Stimulated activated CD4-positive, alpha-beta T cell treated with anti-CD3 and anti-CD28 coated beads, Interleukin-2, amount 100 ng/mL, for 24 hours (primary cell): ENCODE measurements around the gene IMMP2L.
"Not testable (repeated sequence)": the region's sequence is repeated elsewhere in the genome, so short reads cannot be mapped to it uniquely, and the experiment has no call there.

Experiments
- DNase-seq, 2 donors: peaks; one replicate each; pipeline ENCODE4 v3.0.0-alpha.2; 2020

Gene IMMP2L

DNA sequence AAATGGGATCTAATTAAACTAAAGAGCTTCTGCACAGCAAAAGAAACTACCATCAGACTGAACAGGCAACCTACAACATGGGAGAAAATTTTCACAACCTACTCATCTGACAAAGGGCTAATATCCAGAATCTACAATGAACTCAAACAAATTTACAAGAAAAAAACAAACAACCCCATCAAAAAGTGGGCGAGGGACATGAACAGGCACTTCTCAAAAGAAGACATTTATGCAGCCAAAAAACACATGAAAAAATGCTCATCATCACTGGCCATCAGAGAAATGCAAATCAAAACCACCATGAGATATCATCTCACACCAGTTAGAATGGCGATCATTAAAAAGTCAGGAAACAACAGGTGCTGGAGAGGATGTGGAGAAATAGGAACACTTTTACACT is 111.6 kb downstream of the IMMP2L start:
- not testable (repeated sequence) for DNase-seq

DNA sequence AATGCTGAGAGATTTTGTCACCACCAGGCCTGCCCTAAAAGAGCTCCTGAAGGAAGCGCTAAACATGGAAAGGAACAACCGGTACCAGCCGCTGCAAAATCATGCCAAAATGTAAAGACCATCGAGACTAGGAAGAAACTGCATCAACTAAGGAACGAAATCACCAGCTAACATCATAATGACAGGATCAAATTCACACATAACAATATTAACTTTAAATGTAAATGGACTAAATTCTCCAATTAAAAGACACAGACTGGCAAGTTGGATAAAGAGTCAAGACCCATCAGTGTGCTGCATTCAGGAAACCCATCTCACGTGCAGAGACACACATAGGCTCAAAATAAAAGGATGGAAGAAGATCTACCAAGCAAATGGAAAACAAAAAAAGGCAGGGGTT is 114.8 kb downstream of the IMMP2L start:
- not testable (repeated sequence) for DNase-seq

DNA sequence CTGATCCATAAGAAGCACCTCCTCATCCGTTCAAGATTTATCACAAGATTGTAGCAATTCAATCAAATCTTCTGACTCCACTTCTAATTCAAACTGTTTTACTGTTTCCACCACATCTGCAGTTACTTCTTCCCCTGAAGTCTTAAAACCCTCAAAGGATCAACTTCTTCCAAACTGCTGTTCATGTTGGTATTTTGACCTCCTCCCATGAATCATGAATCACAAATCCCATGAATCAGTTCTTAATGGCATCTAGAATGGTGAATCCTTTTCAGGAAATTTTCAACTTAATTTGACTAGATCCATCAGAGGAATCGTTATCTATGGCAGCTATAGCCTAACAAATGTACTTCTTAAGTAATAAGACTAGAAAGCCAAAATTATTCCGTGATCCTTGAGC is 122.3 kb downstream of the IMMP2L start:
- DNase-seq, result no peak

DNA sequence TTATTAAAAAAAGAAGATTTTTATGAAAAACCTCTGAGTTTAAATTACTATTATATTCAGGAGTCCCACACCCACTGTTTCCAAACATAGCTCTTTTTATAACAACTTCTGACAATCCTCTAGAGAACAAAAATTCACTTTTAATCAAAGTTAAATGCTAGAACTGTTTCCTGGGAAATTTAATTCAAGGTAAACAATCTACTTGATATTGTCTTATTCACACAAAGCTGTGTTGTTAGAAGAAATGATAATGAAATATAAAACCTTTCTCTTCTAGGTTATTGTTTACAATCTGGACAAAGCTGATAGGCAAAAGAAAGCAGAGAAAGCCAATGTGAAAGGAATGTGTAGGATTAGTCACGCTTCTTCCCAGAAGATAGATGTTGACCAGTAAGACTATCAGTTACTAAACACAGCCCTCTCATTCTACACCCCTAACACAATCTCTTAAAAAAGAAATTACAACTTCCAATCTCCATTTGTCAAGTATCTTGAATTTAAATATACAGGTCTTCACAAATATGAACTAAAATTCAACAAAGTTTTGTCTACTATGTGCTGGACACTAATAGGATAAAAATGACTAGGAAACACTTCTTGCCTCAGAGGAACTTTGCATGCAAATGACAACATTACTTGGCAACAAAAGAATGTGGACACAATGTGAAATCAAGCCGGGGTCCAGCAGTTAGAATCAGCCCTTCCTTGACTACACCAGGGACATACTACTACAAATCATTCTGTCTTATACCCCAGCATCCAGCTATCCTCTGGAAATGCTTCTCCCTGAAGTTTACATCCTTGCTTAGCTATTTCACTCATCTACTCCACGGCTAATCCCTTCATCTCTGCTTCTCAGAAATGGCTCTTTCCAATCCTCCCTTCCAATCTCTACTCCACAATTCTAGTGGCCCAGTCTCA is 123.7 kb downstream of the IMMP2L start:
- no peak for DNase-seq

DNA sequence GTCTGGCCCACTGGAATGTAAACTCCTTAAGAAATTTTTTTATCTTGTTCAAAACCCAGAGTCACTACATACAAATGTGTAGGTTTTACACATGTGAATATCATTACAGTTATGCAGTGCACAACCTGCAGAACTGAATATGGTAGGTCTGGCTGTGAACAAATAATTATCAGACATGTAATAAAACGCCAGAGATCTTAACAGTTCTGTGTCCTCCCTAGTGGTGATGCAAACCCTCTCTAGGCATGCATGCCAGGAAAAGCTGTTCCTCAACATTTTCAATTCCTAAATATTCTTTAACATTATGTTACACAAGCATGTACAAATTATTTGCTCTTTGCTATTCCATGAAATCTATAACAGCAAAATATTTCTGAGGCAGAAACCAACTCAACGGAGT is 124.6 kb downstream of the IMMP2L start:
- no peak for DNase-seq

DNA sequence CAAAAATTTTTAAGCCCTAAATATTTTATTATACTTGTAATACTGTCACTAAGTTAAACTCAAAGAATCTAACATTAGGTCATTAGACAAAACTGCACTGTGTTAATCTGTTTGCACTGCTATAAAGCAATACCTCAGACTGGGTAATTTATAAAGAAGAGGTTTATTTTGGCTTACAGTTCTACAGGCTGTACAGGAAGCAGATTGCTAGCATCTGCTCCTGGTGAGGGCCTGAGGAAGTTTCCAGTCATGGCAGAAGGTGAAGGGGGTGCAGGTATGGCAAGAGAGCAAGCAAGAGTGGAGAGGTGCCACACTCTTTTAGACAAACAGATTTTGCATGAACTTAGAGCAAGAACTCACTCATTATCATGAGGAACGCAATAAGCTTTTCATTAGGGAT is 125.7 kb downstream of the IMMP2L start:
- no peak for DNase-seq

DNA sequence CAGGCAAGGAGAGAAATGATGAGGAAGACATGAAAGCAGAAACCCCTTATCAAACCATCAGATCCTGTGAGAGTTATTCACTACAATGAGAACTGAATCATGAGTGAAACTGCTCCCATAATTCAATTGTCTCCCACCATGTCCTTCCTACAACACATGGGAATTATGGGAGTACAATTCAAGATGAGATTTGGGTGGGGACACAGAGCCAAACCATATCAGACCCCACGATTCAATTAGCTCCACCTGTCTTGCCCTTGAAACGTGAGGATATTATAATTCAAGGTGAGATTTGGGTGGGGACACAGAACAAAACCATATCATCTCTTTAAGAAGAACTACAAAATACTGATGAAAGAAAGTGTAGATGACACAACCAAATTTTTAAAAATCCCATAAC is 128.9 kb downstream of the IMMP2L start:
- no peak for DNase-seq

DNA sequence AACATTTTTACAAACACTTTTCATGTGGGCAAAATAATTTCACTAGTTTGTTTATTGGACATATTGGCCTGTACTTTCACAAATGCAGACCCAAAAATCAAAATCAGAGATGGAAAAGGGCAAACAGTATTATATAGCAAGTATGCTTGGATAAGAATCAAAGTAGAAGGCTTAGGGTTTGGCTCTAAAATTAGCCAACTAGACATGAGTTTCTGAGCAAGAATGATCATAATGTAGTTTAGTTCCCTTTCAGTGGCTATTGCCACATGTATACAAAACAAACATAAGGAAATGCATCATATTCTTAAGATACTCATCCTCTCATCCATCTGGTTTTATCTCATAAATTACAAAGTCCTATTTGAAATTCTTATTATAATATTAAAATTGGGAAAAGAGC is 132.5 kb downstream of the IMMP2L start:
- DNase-seq, result no peak

DNA sequence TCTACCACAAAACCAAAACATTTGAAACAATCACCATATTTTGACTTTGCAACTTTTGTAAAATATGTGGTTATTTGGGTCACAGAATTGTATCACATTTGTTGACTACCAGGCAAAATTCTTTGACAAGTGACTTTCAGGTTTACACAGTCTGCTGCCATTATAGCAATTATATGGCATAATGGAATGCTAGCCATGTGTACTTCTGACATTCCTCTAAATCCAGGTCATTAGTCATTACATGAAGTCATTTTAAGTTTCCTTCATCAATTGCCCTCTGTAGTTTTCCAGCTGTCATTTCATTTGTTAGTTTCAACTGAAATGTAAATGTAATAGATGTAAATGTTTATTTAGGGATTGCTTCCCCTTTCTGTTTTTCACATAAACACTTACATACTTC is 137.5 kb downstream of the IMMP2L start:
- no peak for DNase-seq

DNA sequence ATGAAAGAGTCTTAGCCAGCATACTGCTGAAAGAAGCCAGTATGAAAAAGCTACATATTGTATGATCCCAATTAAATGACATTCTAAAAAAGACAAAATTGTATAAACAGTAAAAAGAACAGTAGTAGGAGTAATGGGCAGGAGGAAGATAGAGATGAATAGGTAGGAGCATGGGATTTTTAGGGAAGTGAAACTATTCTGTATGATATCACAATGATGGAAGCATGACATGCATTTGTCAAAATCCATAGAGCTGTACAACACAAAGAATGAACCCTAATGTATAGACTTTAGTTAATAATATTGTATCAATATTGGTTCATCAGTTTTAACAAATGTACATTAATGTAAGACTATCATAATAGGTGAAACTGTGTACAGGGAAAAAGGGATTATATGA is 147.9 kb downstream of the IMMP2L start:
- DNase-seq, result no peak

DNA sequence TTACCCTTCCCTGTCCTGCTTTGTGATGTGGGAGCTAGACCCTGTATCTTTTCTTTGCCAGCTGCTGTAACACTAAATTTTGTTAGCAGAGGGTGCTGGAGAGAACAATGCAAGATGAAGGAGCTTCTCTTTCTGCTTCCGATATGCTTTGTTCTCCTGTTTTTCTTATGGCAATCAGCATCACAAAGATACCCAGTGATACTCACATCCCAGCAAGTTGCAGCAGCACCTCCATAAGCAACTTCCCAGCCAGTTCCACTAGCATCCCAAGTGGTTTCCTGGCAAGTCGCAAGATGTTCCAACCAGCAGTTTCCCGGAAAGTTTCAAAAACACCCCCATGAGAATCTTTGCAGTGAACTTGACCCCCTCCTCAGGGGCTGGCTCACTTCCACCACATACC is 148.6 kb downstream of the IMMP2L start:
- DNase-seq, result no peak

DNA sequence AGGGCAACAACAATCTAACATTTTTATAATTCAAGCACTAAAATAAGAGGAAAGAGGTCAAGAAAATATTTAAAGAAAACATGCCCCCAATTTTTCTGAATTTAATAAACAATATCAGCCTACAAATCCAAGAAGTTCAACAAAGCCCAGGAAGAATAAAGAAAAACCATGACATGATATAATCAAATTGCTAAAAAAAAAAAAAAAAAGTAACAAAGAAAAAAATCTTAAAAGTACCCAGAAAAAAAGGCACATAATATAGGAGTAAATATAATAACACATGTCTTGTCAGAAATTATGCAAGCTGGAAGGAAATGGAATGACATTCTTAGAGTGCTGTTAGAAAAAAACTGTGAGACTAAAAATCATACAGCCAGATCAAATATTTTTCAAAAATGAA is 151.4 kb downstream of the IMMP2L start:
- no peak for DNase-seq

DNA sequence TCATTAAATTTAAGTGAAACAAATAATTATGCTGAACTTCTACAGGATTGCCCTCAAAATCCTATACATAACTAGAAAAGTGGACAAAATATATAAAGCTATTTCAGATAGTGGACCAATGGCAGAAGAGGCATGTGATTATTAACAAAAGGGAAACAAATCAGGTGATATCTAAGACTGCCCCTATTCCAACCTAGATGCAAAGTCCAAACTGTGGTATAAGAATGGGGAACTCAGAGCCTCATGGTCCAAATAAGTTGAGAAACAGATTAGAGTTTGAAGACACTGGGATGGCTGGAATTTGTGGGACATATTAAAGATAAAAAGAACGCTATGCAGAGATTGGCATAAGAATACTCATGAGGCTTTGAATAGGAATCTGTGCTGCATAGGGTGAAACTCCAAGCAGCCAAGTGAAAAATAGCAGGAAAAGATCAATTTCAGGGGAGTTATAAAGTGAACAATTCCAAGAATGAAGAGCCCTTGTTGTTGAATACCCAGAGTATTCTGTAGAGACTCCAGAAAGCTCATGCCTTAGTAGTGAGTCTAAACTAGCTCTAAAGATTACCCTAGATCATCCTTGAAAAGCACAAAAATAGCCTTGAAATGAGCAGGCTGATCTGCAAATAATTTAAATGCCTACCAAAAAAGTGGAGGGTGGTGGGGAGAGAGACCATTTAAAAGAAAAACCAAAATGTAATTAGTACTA is 152.4 kb downstream of the IMMP2L start:
- DNase-seq, result no peak

DNA sequence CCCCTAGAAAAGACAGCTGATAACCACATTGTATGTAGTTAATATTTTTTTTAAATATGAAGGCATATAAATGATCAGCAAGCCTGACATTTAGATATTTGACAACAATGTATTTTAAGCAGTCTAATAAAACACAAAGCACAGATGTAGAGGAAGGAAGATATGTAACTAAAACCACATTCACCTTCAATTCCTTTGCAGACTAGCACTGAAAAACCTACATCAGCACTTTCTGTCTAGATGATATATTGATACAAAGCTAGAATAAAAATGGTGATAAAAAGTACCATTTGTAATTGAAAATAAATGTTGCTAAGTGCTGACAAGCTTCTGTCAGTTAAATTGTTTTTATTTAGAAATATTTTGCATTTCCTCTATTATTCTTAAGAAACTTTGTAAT is 153.6 kb downstream of the IMMP2L start:
- DNase-seq, result no peak

DNA sequence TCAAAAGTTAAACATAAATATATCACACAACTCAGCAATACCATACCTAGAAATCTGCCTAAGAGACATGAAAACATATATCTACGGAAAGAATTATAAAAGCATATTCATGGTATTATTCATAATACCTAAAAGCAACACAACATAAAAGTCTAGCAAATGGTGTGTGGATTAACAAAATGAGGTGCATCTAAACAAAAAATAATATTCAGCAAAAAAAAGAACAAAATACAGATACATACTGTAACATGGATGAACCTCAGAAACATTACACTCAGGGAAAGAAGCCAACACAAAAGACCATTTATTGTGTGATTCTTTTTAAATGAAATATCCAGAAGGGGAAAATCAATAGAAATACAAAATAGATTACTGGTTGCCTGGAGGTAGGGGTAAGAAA is 155.0 kb downstream of the IMMP2L start:
- DNase-seq, result no peak

DNA sequence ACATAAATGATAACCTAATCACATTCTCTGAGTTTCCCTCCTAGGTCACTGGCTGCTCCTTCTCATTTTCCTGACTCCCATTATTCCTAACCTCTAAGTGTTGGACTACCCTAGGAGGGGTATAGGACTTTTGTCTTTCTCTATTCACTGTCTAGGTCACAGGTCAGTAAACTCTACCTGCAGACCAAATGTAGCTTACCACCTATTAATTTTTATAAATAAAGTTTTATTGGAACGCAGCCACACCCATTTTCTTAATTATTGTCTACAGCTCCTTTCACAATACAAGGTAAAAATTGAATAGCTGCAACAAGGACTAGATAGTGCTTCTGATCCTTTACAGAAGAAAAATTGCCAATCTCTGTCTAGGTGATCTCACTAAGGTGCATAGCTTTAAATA is 156.7 kb downstream of the IMMP2L start:
- no peak for DNase-seq

DNA sequence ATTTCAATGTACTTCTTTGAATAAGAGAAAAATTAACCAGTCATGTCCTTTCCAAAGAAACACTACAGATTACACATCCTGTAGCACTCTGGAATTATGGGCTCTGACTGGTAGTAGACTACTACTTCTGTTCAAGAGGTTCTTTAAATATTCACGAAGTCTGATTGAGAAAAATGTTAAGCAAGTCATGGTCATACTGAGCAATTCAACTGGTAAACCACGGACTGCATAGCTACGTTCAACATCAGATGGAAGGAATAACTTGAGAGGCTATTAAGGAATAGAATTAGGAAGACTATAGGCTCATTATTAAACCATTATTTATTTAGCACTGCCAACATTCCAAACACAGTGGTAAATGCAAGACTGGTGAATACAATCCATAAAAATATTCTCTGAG is 160.8 kb downstream of the IMMP2L start:
- no peak for DNase-seq

DNA sequence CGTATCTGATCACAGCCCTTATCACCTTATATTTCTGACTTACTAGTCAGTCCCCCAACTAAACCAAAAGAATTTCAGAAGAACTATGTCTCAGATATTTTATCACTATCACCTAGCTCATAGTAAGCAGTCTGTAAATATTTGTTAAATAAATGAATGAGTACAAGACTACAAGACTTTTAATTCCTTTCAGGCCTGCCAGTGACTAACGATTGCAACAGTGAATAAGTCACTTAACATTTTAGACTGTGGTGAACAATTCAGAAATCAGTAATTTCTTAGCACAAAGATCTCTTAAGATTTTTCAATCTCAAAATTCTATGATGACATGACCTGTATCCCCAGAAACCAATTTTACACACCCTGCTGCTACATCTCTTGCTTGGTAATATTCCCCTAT is 162.2 kb downstream of the IMMP2L start:
- DNase-seq, result no peak

DNA sequence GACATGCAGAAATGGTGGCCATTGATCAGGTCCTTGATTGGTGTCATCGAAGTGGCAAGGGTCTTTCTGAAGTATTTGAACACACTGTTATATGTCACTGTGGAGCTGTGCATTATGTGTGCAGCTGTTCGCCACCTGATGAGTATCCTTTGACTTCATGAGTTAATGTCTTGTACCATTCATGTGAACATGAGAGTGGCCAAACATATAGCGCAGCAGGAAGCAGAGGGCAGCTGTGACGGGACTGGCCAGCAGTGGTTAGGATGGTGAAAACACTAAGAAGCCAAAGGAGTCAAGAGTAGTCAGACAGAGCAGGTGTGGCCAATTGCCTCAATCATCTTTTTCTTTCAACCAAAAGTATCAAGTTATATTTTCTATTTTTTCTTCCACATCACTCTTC is 167.4 kb downstream of the IMMP2L start:
- no peak for DNase-seq

DNA sequence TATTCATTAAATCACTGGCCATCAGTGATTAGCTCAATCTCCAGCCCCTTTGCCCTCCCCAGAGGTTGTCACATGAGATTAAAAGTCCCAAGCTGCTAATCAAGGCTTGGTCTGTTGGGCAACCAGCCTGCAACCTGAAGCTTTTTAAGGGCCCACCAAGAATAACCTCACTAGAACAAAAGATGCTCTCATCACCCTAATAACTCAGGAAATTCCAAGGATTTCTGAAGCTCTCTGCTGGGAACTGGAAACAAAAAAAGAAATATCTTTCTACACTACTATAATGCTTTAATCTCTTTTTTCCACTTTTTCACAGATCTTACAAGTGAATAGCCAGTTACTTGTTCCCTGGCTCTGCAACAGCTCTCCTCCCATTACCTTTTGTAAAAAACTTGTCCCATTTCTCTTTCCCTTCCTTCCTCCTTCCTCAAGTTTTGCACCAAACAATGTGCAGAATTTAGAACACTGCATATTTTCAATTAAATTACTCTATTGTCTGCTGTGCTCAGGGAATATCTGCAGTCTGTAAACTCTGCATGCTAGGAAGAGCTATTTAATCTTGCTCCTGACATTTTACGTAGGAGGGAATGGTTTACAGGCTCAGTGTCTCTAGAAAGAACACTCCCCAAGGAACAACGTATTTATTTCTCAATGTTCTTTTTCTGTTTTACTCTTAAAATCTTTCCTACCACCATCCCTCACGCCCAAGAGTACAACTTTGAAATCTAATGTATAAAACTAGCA is 169.1 kb downstream of the IMMP2L start:
- DNase-seq, result no peak

DNA sequence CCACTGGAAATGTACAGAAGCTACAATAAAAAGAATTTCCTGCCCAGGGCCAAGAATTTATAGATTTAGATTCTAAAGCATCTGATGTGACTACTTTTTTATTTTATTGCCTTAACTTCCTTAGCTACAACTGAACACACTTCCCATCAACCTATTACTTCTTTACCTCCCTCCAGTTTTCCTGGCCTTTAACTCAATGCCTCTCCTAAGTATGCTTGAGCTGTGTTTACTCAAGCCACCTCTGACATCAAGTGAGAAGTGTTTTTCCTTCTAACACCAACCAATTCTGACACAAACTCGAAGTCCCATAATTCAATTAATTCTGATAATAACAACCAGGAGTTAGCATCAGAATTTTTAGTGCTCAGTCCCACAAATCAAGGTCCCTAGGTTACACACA is 170.0 kb downstream of the IMMP2L start:
- DNase-seq, result no peak

DNA sequence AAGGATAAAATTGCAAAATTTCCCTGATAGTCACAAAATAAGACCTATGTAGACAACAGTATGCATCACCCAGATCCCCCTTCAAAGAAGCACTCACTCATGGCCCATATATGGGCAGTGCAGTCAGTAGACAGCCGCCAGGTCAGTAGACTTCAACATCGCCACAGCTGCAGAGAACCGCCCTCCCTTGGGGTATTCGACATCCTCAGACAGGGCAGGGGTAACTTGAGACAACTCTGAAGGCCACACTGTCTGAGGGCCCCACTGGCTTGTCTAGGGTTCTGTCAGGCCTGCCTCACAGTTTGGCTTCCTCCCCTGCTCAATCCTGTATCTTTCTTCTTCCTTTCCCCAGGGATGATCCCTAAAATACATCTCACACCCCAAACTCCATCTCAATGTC is 172.3 kb downstream of the IMMP2L start:
- no peak for DNase-seq

DNA sequence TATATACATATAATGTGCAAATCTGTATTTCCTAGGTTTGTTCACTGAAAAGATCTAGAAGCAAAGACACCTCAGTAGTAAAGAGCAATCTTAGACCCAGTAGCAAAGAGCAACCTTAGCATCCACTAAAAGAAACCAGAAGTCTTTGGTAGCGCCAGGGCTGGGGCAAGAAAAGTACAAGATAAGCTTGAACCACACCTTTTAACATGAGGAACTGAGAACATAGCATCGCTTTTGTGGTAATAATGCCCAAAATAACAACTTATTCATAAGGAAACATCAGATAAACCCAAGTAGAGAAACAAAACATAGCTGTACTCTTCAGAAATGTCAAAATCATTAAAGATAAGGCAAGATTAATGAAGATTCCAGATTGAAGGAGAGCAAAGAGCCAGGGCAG is 173.4 kb downstream of the IMMP2L start:
- DNase-seq, result no peak

DNA sequence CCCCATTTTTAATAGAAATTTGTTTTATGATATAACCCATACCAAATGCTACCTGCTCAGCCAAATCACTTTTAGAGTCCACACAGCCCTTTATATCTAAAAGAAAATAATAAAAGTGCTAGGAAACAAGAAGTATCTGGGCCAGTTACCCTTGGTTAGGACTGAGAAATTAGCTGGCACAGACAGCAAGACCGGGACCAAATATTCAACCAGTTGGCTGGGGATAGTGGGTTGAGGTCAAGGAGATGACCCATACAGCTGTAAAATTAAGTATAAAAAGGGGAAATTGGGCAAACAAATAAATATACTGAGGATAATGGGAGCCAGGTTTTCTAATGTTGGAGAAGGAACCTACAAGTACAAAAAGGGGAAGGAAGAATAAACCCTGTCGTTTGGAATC is 174.3 kb downstream of the IMMP2L start:
- no peak for DNase-seq
